Activated naive CD8-positive, alpha-beta T cell treated with anti-CD3 and anti-CD28 coated beads for 36 hours (primary cell): Measurements from ENCODE around the gene ZNF195. TPM values are rescaled to one million over a fixed set of nuclear protein-coding genes. Genes with fewer than 3 reads are reported as not detected.
"Not testable (repeated sequence)": the region's sequence is repeated elsewhere in the genome, so short reads cannot be mapped to it uniquely, and the experiment has no call there.

ENCODE experiments used
- DNase-seq: peaks from one replicate; pipeline ENCODE4 v3.0.0; 2021
- H3K27ac Mint-ChIP-seq: one replicate; pipeline ENCODE4 v1.8.0; 2022; ENCODE audit warnings: mild to moderate bottlenecking, moderate library complexity, mixed read lengths
- H3K27me3 Mint-ChIP-seq: one replicate; pipeline ENCODE4 v1.8.0; 2022; ENCODE audit warnings: mild to moderate bottlenecking, mixed read lengths
- H3K36me3 Mint-ChIP-seq: one replicate; pipeline ENCODE4 v1.8.0; 2021; ENCODE audit warnings: mild to moderate bottlenecking, mixed read lengths
- H3K4me1 Mint-ChIP-seq: one replicate; pipeline ENCODE4 v1.8.0; 2021; ENCODE audit warnings: mixed read lengths
- H3K4me3 Mint-ChIP-seq: one replicate; pipeline ENCODE4 v1.8.0; 2022; ENCODE audit warnings: mild to moderate bottlenecking, moderate library complexity, mixed read lengths
- H3K9me3 Mint-ChIP-seq: one replicate; pipeline ENCODE4 v1.8.0; 2022; ENCODE audit warnings: mixed read lengths
- total RNA-seq, 2 experiments: library from RNA; stranded (reverse); gene quantifications; one replicate each; pipeline ENCODE4 v1.2.3, GENCODE V29; 2021

Gene ZNF195
- total RNA-seq, 2 experiments from 2014 or later: 47.9 TPM

DNA sequence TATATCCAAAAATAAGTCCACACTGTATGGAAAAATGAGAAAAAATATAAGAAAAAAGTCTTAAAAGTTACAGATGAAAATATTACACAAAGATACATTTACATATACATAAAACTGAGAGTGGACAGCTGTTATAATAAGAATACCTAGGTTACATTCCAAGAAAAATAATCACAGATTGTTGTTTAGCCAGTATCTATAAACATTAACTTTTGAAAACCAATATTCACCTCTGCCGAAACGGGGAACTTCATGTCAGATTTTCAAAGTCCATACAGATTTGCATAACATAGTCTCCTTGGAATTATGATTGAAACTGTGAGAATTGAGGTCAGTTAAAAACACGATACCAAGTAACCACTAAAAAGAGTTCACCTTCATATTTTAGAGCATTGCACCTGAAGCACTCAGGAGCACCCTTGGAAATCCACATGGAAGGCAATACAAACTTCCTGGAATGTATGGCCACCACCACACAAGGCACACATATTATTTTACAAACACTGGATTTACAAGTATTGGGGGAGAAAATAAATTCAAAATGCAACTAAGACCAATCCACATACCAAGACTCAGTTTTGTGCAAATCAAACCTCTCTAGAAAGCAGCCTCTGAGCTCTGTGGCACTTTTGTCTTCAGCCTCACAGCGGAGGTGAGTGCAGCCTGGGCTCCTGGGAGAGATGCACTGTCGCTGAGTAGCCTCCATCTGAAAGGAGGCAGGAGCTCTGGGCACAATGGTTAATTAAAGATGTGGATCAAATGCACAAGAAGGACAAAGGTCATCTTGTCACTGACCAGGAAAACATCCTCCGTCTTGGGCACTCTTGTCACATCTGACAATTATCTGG lies 34.4 kb downstream of the ZNF195 start:
- no peak overlapping the region for H3K4me3 Mint-ChIP-seq
- H3K27ac Mint-ChIP-seq: no peak overlapping the region
- peaks cover 4% of the 10 kb centered on the region for H3K4me1 Mint-ChIP-seq
- no peak for DNase-seq
- peaks cover 17% of the 10 kb centered on the region for H3K36me3 Mint-ChIP-seq
- H3K9me3 Mint-ChIP-seq: peaks cover 13% of the 10 kb centered on the region
- H3K27me3 Mint-ChIP-seq: peaks cover 34% of the 10 kb centered on the region

GRCh38 chr11:3342709-3343108 lies 36.2 kb downstream of the ZNF195 start:
- DNase-seq: no peak
- peaks cover 13% of the 10 kb centered on the region for H3K36me3 Mint-ChIP-seq
- no peak overlapping the region for H3K27ac Mint-ChIP-seq
- H3K27me3 Mint-ChIP-seq: peaks cover 47% of the 10 kb centered on the region
- H3K4me3 Mint-ChIP-seq: no peak overlapping the region
- peaks cover 4% of the 10 kb centered on the region for H3K4me1 Mint-ChIP-seq
- H3K9me3 Mint-ChIP-seq: peaks cover 6% of the 10 kb centered on the region

- Mint-ChIP-seq H3K9me3 (no peaks in the 10 kb centered on the region), H3K4me1 (peaks cover 4% of the 10 kb centered on the region), H3K27me3 (peaks cover 47% of the 10 kb centered on the region)
Measured at GRCh38 chr11:3341298-3341697, 37.6 kb downstream of the ZNF195 start.

GRCh38 chr11:3340025-3340424 lies 38.9 kb downstream of the ZNF195 start:
- H3K4me3 Mint-ChIP-seq: no peak overlapping the region
- H3K9me3 Mint-ChIP-seq: no peaks in the 10 kb centered on the region
- no peak for DNase-seq
- H3K4me1 Mint-ChIP-seq: no peaks in the 10 kb centered on the region
- H3K27me3 Mint-ChIP-seq: peaks cover 47% of the 10 kb centered on the region
- H3K36me3 Mint-ChIP-seq: no peaks in the 10 kb centered on the region
- no peak overlapping the region for H3K27ac Mint-ChIP-seq

More at GRCh38 chr11:3341298-3341697, 37.6 kb downstream of the ZNF195 start:
- peak; percentile 56 for DNase-seq
- Mint-ChIP-seq H3K36me3 (peaks cover 5% of the 10 kb centered on the region), H3K4me3 (no peak overlapping the region), H3K27ac (no peak overlapping the region)

GRCh38 chr11:3339340-3339624 lies 39.7 kb downstream of the ZNF195 start:
- Mint-ChIP-seq H3K27ac (no peak overlapping the region), H3K4me3 (no peak overlapping the region), H3K27me3 (peaks cover 47% of the 10 kb centered on the region), H3K36me3 (no peaks in the 10 kb centered on the region), H3K4me1 (no peaks in the 10 kb centered on the region), H3K9me3 (no peaks in the 10 kb centered on the region)
- DNase-seq: no peak

DNA sequence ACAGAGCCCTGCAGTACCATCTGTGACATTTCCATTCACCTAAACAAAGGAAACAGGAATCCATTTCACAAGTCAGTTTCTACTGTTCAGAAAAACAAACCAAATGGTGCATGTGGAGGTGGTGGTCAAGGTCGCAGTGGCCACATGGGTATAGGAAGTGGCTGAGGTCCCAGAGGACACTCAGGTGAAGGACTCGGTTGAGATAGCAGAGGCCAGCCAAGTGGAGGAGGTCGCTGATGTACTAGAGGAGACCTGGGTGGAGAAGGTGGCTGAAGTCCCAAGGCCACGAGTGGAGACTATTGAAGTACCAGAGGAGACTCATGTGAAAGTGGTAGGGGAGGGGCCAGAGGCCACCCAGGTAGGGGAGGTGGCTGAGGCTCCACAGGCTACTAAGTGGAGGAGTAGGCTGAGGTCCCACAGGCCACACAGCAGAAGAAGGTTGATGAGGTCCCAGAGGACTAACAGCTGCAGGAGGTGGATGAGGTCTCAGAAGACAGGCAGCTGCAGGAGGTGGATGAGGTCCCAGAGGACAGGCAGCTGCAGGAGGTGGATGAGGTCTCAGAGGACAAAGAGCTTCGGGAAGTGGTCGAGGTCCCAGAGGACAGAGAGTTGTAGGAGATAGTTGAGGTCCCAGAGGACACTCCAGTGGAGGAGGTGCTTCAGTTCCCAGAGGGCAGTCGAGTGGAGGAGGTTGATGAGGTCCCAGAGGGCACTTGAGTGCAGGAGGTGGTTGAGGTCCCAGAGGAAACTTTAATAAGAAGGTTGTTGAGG lies 40.2 kb downstream of the ZNF195 start:
- H3K36me3 Mint-ChIP-seq: no peaks in the 10 kb centered on the region
- H3K27me3 Mint-ChIP-seq: peaks cover 45% of the 10 kb centered on the region
- H3K4me1 Mint-ChIP-seq: no peaks in the 10 kb centered on the region
- no peaks in the 10 kb centered on the region for H3K9me3 Mint-ChIP-seq
- H3K27ac Mint-ChIP-seq: no peak overlapping the region
- no peak overlapping the region for H3K4me3 Mint-ChIP-seq
- no peak for DNase-seq

- DNase-seq, H3K27ac Mint-ChIP-seq, H3K36me3 Mint-ChIP-seq, H3K4me1 Mint-ChIP-seq, H3K4me3 Mint-ChIP-seq, H3K9me3 Mint-ChIP-seq: not testable (repeated sequence)
- H3K27me3 Mint-ChIP-seq: peaks cover 27% of the 10 kb centered on the region
Measured at GRCh38 chr11:3336420-3336819, 42.5 kb downstream of the ZNF195 start.

- H3K4me3 Mint-ChIP-seq, H3K27ac Mint-ChIP-seq, H3K36me3 Mint-ChIP-seq, H3K4me1 Mint-ChIP-seq, DNase-seq, H3K27me3 Mint-ChIP-seq, H3K9me3 Mint-ChIP-seq: not testable (repeated sequence)
Measured at GRCh38 chr11:3333157-3333556, 45.8 kb downstream of the ZNF195 start.

- not testable (repeated sequence) for DNase-seq, H3K4me3 Mint-ChIP-seq, H3K4me1 Mint-ChIP-seq, H3K9me3 Mint-ChIP-seq, H3K36me3 Mint-ChIP-seq, H3K27me3 Mint-ChIP-seq, H3K27ac Mint-ChIP-seq
Measured at GRCh38 chr11:3331078-3331477, 47.9 kb downstream of the ZNF195 start.

DNA sequence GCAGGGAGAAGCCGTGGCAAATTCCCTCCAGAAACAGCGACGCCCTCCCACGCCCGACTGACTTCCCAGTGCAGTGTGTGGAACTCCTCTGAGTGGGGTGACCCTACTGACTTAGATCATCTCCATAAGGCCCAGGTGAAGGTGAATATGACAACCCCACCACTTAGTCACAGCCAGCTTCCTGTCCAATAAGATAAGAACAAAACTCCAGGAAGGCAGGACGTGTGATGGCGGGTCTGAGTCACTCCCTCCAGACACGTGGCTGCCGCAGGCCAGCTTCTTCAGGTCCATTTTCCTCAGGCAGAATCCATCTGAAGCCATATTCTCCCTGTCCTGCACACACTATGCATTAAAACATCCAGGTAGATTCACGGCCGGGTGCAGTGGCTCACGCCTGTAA lies 48.9 kb downstream of the ZNF195 start:
- DNase-seq, H3K27me3 Mint-ChIP-seq, H3K4me3 Mint-ChIP-seq, H3K9me3 Mint-ChIP-seq, H3K36me3 Mint-ChIP-seq, H3K27ac Mint-ChIP-seq, H3K4me1 Mint-ChIP-seq: not testable (repeated sequence)

- not testable (repeated sequence) for DNase-seq, H3K9me3 Mint-ChIP-seq, H3K4me1 Mint-ChIP-seq, H3K27ac Mint-ChIP-seq, H3K36me3 Mint-ChIP-seq, H3K4me3 Mint-ChIP-seq, H3K27me3 Mint-ChIP-seq
Measured at GRCh38 chr11:3328503-3328902, 50.4 kb downstream of the ZNF195 start.

DNA sequence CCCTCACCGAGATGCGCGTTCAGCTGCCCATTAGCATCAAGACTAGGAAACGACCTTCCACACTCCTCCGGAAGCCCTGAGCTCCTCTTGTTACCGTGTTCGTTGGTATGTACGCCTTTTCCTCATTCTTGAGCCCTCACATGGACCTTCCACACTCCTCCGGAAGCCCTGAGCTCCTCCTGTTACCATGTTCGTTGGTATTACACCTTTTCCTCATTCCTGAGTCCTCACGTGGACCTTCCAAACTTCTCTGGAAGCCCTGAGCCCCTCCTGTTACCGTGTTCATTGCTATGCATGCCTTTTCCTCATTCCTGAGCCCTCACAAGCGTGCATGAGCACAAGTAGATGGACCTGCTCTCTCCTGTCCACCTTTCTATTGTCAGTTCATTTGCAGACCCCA lies 52.5 kb downstream of the ZNF195 start:
- H3K4me1 Mint-ChIP-seq, H3K4me3 Mint-ChIP-seq, H3K27ac Mint-ChIP-seq, H3K27me3 Mint-ChIP-seq, DNase-seq, H3K36me3 Mint-ChIP-seq, H3K9me3 Mint-ChIP-seq: not testable (repeated sequence)

DNA sequence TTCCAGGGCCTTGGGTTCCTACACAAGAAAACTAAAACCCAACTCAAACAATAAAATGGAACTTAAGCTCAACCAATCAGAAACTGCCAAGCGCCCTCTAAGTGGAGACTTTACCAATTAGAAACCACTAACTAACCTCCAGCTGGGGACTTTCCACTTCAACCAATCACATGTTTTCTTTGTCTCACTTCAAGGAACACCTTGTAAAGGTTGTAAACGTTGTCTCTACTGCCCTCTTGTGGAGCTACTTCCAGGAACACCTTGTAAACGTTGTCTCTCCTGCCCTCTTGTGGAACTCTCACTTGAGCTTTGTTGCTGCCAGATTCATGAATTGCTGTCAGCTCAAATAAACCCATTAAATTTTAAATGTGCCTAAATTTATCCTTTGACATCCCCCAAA lies 54.2 kb downstream of the ZNF195 start:
- H3K27me3 Mint-ChIP-seq, H3K9me3 Mint-ChIP-seq, H3K36me3 Mint-ChIP-seq, H3K4me3 Mint-ChIP-seq, H3K27ac Mint-ChIP-seq, DNase-seq, H3K4me1 Mint-ChIP-seq: not testable (repeated sequence)
